Stimulated activated memory B cell treated with anti-CD40 and anti-IgM and Interleukin-4, amounts not matched to agents 10 μg/mL and 1 μg/mL and 100 μg/mL, for 72 hours (primary cell): ENCODE results near the gene PMEL.

ENCODE experiments used
- ATAC-seq: fragments of 150-1000 bp; cut with Tn5 transposase; 2 replicates; pipeline ENCODE4 v1.10.0; 2021
- H3K27ac Mint-ChIP-seq: one replicate; pipeline ENCODE4 v1.8.0; 2022; ENCODE audit warnings: mild to moderate bottlenecking, mixed read lengths
- H3K27me3 Mint-ChIP-seq: one replicate; pipeline ENCODE4 v1.8.0; 2022; ENCODE audit warnings: mixed read lengths
- H3K36me3 Mint-ChIP-seq: one replicate; pipeline ENCODE4 v1.8.0; 2022; ENCODE audit warnings: mixed read lengths
- H3K4me1 Mint-ChIP-seq: one replicate; pipeline ENCODE4 v1.8.0; 2022; ENCODE audit warnings: mixed read lengths
- H3K4me3 Mint-ChIP-seq: one replicate; pipeline ENCODE4 v1.8.0; 2022; ENCODE audit warnings: mild to moderate bottlenecking, moderate library complexity, mixed read lengths
- H3K9me3 Mint-ChIP-seq: one replicate; pipeline ENCODE4 v1.8.0; 2022; ENCODE audit warnings: mixed read lengths

Gene PMEL

GRCh38 chr12:55937981-55938380 is 27.9 kb downstream of the PMEL start:
- peaks cover 45% of the 10 kb centered on the region for H3K4me1 Mint-ChIP-seq
- H3K27me3 Mint-ChIP-seq, result no peaks in the 10 kb centered on the region
- no peak overlapping the region for H3K4me3 Mint-ChIP-seq
- H3K27ac Mint-ChIP-seq, result peak overlapping the region; percentile 33
- ATAC-seq, result no peak
- no peaks in the 10 kb centered on the region for H3K9me3 Mint-ChIP-seq
- H3K36me3 Mint-ChIP-seq, result peaks cover 56% of the 10 kb centered on the region

- H3K36me3 Mint-ChIP-seq, result peaks cover 49% of the 10 kb centered on the region
- ATAC-seq, result no peak
- no peaks in the 10 kb centered on the region for H3K9me3 Mint-ChIP-seq
Observed at GRCh38 chr12:55935738-55936151, 30.1 kb downstream of the PMEL start.

GRCh38 chr12:55934773-55935172 is 31.1 kb downstream of the PMEL start:
- ATAC-seq, result no peak
- peaks cover 40% of the 10 kb centered on the region for H3K36me3 Mint-ChIP-seq
- H3K4me1 Mint-ChIP-seq, result peaks cover 58% of the 10 kb centered on the region
- no peaks in the 10 kb centered on the region for H3K27me3 Mint-ChIP-seq
- peak overlapping the region; percentile 68 for H3K27ac Mint-ChIP-seq
- no peak overlapping the region for H3K4me3 Mint-ChIP-seq
- no peaks in the 10 kb centered on the region for H3K9me3 Mint-ChIP-seq

More at GRCh38 chr12:55935738-55936151, 30.1 kb downstream of the PMEL start:
- H3K4me1 Mint-ChIP-seq, result peaks cover 58% of the 10 kb centered on the region
- H3K4me3 Mint-ChIP-seq, result no peak overlapping the region
- H3K27me3 Mint-ChIP-seq, result no peaks in the 10 kb centered on the region
- H3K27ac Mint-ChIP-seq, result no peak overlapping the region

- peaks cover 63% of the 10 kb centered on the region for H3K4me1 Mint-ChIP-seq
- H3K27ac Mint-ChIP-seq, result peak overlapping the region; percentile 68
- H3K9me3 Mint-ChIP-seq, result no peaks in the 10 kb centered on the region
- H3K4me3 Mint-ChIP-seq, result no peak overlapping the region
- ATAC-seq, result no peak
- H3K27me3 Mint-ChIP-seq, result no peaks in the 10 kb centered on the region
- H3K36me3 Mint-ChIP-seq, result peaks cover 37% of the 10 kb centered on the region
Observed at GRCh38 chr12:55933799-55934742, 31.8 kb downstream of the PMEL start.

GRCh38 chr12:55933169-55933798 is 32.6 kb downstream of the PMEL start:
- H3K27me3 Mint-ChIP-seq, result no peaks in the 10 kb centered on the region
- no peak for ATAC-seq
- peaks cover 65% of the 10 kb centered on the region for H3K4me1 Mint-ChIP-seq
- H3K36me3 Mint-ChIP-seq, result peaks cover 30% of the 10 kb centered on the region
- peak overlapping the region; percentile 95 for H3K27ac Mint-ChIP-seq
- peak overlapping the region; percentile 95 for H3K4me3 Mint-ChIP-seq
- no peaks in the 10 kb centered on the region for H3K9me3 Mint-ChIP-seq

- Mint-ChIP-seq H3K27me3 (no peaks in the 10 kb centered on the region), H3K36me3 (peaks cover 24% of the 10 kb centered on the region)
- peak; percentile 57 for ATAC-seq
Observed at GRCh38 chr12:55932551-55932910, 33.3 kb downstream of the PMEL start.

GRCh38 chr12:55931780-55932550 is 33.9 kb downstream of the PMEL start:
- H3K4me1 Mint-ChIP-seq, result peaks cover 60% of the 10 kb centered on the region
- H3K36me3 Mint-ChIP-seq, result peaks cover 19% of the 10 kb centered on the region
- ATAC-seq, result no peak
- H3K9me3 Mint-ChIP-seq, result no peaks in the 10 kb centered on the region
- H3K4me3 Mint-ChIP-seq, result peak overlapping the region; percentile 95
- no peaks in the 10 kb centered on the region for H3K27me3 Mint-ChIP-seq
- peak overlapping the region; percentile 95 for H3K27ac Mint-ChIP-seq

More at GRCh38 chr12:55932551-55932910, 33.3 kb downstream of the PMEL start:
- Mint-ChIP-seq H3K4me3 (peak overlapping the region; percentile 95), H3K27ac (peak overlapping the region; percentile 95), H3K9me3 (no peaks in the 10 kb centered on the region), H3K4me1 (peaks cover 64% of the 10 kb centered on the region)

- peaks cover 16% of the 10 kb centered on the region for H3K36me3 Mint-ChIP-seq
- ATAC-seq, result no peak
- H3K27ac Mint-ChIP-seq, result peak overlapping the region; percentile 95
- no peaks in the 10 kb centered on the region for H3K27me3 Mint-ChIP-seq
- no peaks in the 10 kb centered on the region for H3K9me3 Mint-ChIP-seq
- H3K4me3 Mint-ChIP-seq, result peak overlapping the region; percentile 95
- peaks cover 64% of the 10 kb centered on the region for H3K4me1 Mint-ChIP-seq
Observed at GRCh38 chr12:55931317-55931779, 34.5 kb downstream of the PMEL start.

- Mint-ChIP-seq H3K27me3 (no peaks in the 10 kb centered on the region), H3K4me3 (peak within 1 kb of the TSS; percentile 95), H3K27ac (peak within 1 kb of the TSS; percentile 95), H3K9me3 (no peaks in the 10 kb centered on the region), H3K36me3 (peaks cover 11% of the 10 kb centered on the region), H3K4me1 (peaks cover 64% of the 10 kb centered on the region)
- ATAC-seq, result no peak
Observed at GRCh38 chr12:55930771-55931316, 35.0 kb downstream of the PMEL start, which contains the start of gene DGKA. Gene DGKA, plus strand, starts transcription at chr12:55931162. Its CDS starts 5,342 bp downstream, at chr12:55936504.

GRCh38 chr12:55929306-55929791 is 36.5 kb downstream of the PMEL start:
- ATAC-seq, result peak; percentile 74
- H3K36me3 Mint-ChIP-seq, result peaks cover 17% of the 10 kb centered on the region
- H3K27ac Mint-ChIP-seq, result peak overlapping the region; percentile 95
- no peaks in the 10 kb centered on the region for H3K27me3 Mint-ChIP-seq
- H3K4me1 Mint-ChIP-seq, result peaks cover 65% of the 10 kb centered on the region
- peak overlapping the region; percentile 95 for H3K4me3 Mint-ChIP-seq
- no peaks in the 10 kb centered on the region for H3K9me3 Mint-ChIP-seq

- Mint-ChIP-seq H3K9me3 (no peaks in the 10 kb centered on the region), H3K4me3 (peak within 1 kb of the TSS; percentile 95), H3K27ac (peak within 1 kb of the TSS; percentile 95), H3K4me1 (peaks cover 62% of the 10 kb centered on the region), H3K27me3 (no peaks in the 10 kb centered on the region), H3K36me3 (peaks cover 23% of the 10 kb centered on the region)
- ATAC-seq, result peak; percentile 78
Observed at GRCh38 chr12:55927588-55928502, 38.0 kb downstream of the PMEL start, which contains the start of gene PYM1. Gene PYM1, minus strand, starts transcription at chr12:55927894. Its CDS starts 133 bp downstream, at chr12:55927761.

GRCh38 chr12:55926738-55927587 is 38.9 kb downstream of the PMEL start:
- Mint-ChIP-seq H3K4me3 (peak overlapping the region; percentile 90), H3K27me3 (no peaks in the 10 kb centered on the region), H3K4me1 (peaks cover 59% of the 10 kb centered on the region), H3K9me3 (no peaks in the 10 kb centered on the region), H3K27ac (peak overlapping the region; percentile 95), H3K36me3 (peaks cover 28% of the 10 kb centered on the region)
- ATAC-seq, result peak; percentile 75
